DMS 273 (cell line): ENCODE results near the gene MAT2A.

Source experiments
- DNase-seq: peaks from one replicate; lab custom pipeline; 2025; ENCODE audit not compliant: unreplicated experiment; lab: John Stamatoyannopoulos, UW

The MAT2A gene

GRCh38 chr2:85538507-85539360 is at the start of gene MAT2A:
MAT2A (plus strand) TSS chr2:85539168; CDS start chr2:85539288, 120 bp downstream.
- DNase-seq: peak; percentile 97

GRCh38 chr2:85490861-85491755 is 47.9 kb upstream of the MAT2A start:
- no peak for DNase-seq

GRCh38 chr2:85496436-85496835 is 42.5 kb upstream of the MAT2A start:
- DNase-seq: no peak

GRCh38 chr2:85497944-85498630 is 40.9 kb upstream of the MAT2A start:
- no peak for DNase-seq

- peak; percentile 39 for DNase-seq
Observed at GRCh38 chr2:85501248-85501647, 37.7 kb upstream of the MAT2A start.

- DNase-seq: no peak
Observed at GRCh38 chr2:85502720-85503119, 36.2 kb upstream of the MAT2A start.

- DNase-seq: no peak
Observed at GRCh38 chr2:85503168-85503850, 35.7 kb upstream of the MAT2A start.

- DNase-seq: peak; percentile 37
Observed at GRCh38 chr2:85503851-85504777, 34.9 kb upstream of the MAT2A start.

- DNase-seq: peak; percentile 94
Observed at GRCh38 chr2:85504778-85505261, 34.1 kb upstream of the MAT2A start.

GRCh38 chr2:85505551-85506238 is 33.3 kb upstream of the MAT2A start:
- DNase-seq: peak; percentile 22

- no peak for DNase-seq
Observed at GRCh38 chr2:85506768-85507181, 32.2 kb upstream of the MAT2A start.

- DNase-seq: peak; percentile 33
Observed at GRCh38 chr2:85511008-85511811, 27.8 kb upstream of the MAT2A start.

GRCh38 chr2:85514323-85514722 is 24.6 kb upstream of the MAT2A start:
- DNase-seq: no peak

GRCh38 chr2:85516653-85517389 is 22.1 kb upstream of the MAT2A start:
- DNase-seq: no peak

GRCh38 chr2:85522090-85522647 is 16.8 kb upstream of the MAT2A start:
- no peak for DNase-seq

- no peak for DNase-seq
Observed at GRCh38 chr2:85523062-85523902, 15.7 kb upstream of the MAT2A start.
